Islet of Langerhans (tissue), 1 donor: ENCODE data around the gene SHISA9.
"Not testable (repeated sequence)": the region's sequence is repeated elsewhere in the genome, so short reads cannot be mapped to it uniquely, and the experiment has no call there.

ENCODE experiments used
- FAIRE-seq: peaks from one replicate; lab custom pipeline; 2011; peaks lifted over from hg19 to GRCh38; lab: Jason Lieb, UNC

The SHISA9 gene

DNA sequence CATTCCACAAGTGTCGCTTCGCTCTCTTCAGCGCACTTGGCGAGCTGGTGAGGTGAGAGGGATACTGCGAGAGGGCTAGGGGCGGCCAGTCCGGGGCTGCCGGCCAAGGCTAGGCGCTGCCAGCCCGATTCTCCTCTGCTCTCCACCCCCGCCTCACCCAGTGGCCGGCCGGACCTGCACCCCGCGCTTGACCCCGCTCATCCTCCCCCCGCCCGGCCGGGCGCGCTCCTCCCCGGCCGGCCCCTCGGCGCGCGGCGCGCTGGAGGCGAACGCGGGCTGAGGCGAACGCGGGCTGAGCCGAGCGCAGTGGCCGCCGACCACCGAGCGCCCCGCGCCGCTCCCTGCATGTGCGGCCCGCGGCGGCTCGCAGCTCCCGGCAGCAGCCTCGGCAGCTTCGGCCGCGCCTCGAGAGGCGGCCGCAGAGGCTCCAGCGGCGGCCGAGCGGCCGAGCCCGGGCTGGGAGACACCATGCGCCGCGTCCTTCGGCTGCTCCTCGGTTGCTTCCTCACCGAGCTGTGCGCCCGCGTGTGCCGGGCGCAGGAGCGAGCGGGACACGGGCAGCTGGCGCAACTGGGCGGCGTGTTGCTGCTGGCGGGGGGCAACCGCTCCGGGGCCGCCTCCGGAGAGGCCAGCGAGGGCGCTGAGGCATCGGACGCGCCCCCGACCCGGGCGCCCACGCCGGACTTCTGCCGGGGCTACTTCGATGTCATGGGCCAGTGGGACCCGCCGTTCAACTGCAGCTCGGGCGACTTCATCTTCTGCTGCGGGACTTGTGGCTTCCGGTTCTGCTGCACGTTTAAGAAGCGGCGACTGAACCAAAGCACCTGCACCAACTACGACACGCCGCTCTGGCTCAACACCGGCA lies at the start of gene SHISA9:
SHISA9 (plus strand) TSS at position 2 of the 865 bp plus-strand sequence.
- FAIRE-seq = no peak

DNA sequence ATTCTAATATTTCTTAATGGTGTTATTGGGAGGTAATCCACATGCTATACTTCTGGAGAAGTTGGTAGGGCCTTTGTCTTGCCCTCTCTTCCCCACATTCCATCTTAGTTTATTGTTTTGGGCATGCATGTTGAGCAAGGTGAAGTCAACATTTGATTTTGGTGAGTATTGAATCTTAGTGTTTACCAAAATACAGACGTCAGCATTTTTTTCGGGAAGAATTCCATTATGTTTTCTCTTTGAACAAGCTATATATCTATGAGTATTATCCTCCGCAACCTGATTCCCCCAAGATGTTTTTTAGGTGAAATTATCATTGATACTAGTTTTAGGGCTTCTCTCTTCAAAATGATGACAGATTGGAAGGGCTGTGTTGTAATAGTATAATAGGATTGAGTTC lies 47.4 kb upstream of the SHISA9 start:
- no peak for FAIRE-seq

DNA sequence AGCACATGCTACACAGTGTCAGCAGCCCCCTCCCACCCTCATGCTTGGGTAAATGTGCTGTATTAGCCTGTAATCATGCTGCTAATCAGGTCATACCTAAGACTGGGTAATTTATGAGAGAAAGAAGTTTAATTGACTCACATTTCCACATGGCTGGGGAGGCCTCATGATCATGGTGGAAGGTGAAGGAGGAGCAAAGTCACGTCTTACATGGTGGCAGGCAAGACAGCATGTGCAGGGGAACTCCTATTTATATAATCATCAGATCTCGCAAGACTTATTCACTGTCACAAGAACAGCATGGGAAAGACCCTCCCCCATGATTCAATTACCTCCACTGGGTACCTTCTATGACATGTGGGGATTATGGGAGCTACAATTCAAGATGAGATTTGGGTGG lies 44.0 kb upstream of the SHISA9 start:
- not testable (repeated sequence) for FAIRE-seq

DNA sequence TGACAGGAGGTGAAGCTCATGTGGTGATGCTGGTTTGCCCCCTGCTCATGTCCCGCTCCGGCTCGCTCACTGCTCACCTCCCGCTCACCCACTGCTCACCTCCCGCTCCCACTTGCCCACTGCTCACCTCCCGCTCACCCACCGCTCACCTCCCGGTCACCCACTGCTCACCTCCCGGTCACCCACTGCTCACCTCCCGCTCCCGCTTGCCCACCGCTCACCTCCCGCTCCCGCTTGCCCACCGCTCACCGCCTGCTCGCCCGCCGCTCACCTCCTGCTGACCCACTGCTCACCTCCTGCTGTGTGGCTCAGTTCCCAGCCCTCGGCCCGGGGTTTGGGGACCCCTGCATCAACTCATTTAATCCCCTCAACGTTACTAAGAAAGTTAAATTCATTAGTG lies 39.1 kb upstream of the SHISA9 start:
- FAIRE-seq = no peak

DNA sequence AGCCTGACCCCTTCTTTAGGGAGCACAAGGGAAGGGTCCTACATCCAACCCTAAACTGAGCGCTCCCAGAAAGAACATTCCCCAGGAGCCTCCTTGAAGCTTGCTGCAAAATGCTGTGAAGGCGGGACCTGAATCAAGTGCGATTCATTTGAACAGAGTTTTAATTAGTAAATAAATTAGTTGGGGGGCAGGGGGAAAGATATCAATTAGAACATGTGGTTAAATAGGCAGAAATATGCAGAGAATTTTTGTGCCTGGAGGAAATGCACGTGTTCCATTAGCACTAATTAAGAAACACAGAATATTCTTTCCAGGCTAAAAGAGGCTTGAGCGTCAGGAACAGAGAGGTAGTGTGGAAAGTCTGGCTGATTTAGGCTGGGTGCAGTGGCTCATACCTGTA lies 38.5 kb upstream of the SHISA9 start:
- no peak for FAIRE-seq

DNA sequence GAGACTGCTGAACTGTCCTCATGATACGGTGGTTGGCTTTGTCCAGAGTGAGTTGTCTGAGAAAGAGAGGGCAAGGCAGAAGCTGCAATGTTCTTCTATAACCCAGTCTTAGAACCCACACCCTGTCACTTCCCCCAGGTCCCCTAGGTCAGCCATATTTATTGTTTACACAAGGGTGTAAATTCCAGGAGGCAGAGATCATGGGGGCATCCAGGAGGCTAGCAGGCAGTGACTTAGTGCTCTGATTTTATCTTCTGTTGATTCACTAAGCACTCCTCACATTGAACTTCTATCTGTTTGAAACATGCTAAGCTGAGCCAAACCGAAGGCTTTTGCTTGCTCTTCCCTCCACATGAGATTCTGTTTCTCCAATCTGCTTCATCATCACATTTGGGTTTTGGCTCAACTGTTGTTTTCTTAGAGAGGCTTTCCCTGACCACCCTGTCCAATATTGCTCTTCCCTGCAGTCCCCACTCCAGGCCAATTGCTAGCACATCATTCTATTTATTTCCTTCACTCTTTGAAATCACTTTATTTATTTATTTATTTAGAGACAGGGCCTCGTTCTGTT lies 34.3 kb upstream of the SHISA9 start:
- no peak for FAIRE-seq

DNA sequence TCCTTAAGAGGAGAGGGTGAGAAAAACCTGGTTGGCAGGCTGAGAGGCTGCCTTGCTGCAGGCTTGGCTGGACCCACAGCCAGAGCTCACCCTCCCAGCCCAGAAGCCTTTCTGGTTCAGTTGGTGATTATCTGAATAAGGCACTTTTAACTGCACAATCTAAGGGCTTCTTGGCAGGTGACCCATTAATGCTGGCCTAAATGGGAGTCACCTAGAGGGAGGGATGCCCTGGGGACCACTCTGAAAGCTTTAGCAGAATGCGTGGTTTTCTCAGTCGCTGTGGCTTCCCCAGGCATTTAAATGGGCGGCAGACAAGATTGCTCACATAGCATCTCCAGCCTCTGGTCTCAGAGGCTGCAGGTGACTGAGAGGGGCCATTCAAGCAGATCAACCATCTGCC lies 33.2 kb upstream of the SHISA9 start:
- no peak for FAIRE-seq

DNA sequence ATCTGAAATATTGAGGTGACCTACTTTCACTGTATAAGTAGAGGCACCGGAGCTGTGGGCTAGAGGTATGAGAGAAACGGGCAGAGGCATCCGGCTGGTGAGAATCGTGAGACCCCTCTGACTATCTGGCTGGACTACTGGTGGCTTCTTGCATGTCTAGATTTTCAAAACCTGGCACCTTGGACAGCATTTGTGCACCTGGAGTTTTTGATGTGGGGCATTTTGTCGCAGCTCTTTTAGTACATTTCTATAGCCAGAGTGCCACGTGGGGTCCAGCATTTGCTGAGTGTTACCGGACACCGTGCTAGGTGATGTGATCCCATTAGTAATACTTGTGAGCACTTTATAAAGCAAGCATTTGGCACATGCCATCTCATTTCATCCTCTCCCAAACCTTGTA lies 32.6 kb upstream of the SHISA9 start:
- FAIRE-seq = no peak

DNA sequence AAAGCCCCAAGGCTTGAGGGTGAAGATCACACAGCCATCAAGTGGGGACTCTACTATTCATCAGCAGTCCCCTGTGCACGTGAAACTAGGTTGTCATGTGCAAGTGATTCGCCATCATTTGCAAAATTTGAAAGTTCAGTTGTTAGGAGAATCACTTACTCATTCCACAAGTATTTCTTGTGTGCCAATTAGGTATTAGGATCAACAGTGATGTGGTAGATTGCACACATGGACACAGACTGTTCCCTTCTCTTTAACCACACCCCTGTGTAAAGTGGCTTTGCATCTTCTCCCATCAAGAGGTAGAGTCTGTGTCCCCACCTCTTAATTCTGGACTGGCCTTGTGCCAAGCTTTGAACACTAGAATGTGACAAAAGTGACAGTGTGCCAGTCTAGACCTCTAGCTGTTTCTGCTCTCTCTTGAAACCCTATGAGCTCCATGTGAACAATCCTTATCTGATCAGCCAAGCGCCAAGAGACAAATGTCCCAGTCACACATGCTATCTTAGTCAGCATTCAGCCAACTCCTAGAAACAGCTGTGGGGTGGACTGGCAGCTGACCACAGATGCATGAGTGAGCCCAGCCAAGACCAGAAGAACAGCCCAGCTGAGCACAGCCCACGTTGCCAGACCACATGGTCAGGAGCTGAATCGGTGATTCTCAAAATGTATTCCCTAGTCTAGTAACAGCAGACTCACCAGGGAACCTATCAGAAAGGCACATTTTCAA lies 31.5 kb upstream of the SHISA9 start:
- no peak for FAIRE-seq

DNA sequence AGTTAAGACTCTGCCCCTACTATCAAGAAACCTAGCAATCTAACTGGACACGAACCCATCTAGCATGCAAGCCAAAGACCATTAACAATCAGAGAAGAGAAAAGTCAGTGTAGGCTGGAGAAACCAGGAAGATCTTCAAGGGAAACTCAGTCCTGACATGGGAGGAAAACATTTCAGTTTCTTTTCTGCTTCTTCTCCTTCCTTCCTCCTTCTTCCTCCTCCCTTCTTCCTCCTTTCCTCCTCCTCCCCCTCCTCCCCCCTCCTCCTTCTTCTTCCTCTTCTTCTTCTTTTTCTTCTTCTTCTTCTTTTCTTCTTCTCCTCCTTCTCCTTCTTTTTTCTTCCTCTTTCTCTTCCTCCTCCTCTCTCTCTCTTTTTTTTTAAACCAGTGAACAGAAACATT lies 29.6 kb upstream of the SHISA9 start:
- no peak for FAIRE-seq

DNA sequence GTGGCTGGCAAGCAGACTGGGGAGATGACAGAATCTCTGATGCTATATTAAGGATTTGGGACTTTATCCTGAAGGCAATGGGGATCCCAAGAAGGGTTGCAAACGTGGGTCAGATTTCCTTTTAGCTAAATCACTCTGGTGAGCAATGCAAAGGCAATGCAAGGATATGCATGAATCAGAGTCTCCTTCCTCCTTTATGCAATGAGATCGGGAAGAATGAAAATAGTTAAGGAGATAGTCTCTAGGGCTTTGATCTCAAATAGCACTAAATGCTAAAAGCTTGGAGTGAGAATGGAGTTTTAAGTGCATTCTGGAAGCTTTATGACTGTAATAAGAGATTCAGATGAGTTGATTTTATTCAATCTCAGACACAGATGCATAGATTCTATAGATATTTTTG lies 27.2 kb upstream of the SHISA9 start:
- FAIRE-seq = no peak

DNA sequence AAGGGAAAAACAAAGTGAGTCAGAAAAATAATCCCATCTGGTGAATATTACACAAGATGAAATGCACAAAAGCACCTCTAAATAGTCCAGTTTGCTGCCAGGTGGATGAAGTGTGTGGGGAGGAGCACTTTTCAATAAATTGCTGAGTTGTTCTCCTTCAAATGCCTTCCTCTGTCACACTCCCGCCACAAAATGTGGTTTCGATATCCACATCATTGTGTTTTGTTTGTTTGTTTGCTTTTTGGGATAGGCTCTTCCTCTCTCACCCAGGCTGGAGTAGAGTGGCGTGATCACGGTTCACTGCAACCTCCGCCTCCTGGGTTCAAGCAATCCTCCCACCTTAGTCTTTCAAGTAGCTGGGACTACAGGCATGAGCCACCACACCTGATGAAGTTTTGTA lies 24.6 kb upstream of the SHISA9 start:
- FAIRE-seq = no peak

DNA sequence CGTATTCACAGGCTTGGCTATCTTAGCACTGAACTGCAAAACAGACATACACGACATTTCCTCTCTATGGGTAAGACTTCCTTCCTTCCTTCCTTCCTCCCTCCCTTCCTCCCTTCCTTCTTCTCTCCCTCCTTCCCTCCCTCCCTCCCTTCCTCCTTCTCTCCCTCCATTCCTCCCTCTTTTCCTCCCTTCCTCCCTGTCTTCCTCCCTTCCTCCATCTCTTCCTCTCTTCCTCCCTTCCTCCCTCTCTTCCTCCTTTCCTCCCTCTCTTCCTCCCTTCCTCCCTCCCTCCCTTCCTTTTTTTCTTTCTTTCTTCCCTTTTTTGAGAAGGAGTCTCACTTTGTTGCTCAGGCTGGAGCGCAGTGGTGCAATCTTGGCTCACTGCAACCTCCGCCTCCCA lies 22.4 kb upstream of the SHISA9 start:
- FAIRE-seq = no peak

DNA sequence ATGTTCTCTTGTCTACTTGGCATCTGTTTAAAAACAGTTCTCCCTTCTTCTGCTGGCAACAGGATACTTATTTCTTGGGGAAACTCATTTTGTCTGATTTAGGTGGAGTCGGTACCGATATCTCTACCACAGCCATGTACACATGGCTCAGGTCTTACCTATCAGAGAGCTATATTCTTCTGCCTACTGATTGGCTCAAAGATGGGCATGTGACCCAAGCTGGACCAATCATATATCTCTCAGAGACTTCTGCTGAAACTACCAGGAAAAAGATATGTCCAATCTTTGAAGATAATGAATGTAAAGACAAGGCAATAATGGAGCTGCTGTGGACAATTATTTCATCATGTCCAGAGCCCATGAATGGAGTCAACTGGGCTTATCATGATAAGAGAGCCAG lies 21.6 kb upstream of the SHISA9 start:
- FAIRE-seq = no peak

DNA sequence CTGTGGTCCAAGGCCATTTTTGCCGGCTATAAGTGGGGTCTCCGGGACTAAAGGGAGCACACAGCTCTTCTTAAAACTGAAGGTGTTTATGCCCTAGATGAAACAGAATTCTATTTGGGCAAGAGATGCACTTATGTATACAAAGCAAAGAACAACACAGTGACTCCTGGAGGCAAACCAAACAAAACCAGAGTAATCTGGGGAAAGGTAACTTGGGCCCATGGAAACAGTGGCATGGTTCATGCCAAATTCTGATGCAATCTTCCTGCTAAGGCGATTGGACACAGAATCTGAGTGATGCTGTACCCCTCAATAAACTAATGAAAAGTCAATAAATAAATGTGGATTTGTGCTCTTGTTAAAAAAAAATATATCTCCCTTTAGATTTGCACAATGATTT lies 20.2 kb upstream of the SHISA9 start:
- FAIRE-seq = no peak

DNA sequence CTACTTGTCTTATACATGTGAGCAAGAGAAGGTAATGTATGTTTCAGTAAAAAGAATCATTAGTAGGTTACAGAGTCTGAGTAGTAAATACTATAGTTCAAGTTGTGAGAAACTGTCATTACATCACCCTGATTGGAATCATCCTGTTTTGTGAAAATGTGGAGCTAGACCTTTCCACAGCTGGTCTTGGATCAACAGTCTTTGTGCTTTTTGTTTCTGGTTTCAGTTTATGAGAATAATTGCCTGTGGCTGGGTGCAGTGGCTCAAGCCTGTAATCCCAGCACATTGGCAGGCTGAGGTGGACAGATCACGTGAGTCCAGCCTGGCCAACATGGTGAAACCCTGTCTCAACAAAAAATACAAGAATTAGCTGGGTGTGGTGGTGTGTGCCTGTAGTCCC lies 19.7 kb upstream of the SHISA9 start:
- no peak for FAIRE-seq

DNA sequence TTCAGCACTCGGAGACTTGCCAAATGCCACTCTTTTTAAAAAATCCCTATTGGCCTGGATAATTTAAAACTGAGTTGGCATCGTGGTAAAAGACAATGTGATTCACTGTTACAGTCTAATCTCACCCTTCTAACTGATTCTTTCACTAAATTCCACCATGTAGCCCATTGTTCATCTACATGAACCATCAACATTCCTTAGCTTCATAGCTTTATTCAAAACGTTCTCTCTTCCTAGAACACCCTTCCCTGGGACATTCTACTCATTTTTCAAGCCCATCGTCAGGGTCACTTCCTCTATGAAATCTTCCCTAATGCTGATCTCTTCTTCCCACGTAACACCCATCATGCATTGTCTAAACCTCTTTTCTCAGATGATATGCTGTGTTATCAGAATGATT lies 15.7 kb upstream of the SHISA9 start:
- no peak for FAIRE-seq

DNA sequence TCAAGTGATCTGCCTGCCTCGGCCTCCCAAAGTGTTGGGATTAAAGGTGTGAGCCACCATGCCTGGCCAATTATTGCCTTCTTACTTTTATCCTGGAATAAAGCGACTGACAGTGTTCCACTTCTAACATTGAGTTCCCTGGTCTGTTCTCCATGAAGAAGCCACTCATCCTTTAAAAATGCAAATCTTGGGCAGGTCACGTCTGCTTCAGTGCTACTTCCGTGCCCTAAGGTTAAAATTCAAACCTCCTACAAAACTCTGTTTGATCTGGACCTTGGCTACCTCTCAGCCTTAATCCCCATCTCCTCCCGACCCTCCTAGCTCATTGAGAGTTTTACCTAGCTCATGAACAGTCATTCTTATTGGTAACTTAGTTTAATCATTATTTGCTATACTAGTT lies 9.6 kb upstream of the SHISA9 start:
- no peak for FAIRE-seq

DNA sequence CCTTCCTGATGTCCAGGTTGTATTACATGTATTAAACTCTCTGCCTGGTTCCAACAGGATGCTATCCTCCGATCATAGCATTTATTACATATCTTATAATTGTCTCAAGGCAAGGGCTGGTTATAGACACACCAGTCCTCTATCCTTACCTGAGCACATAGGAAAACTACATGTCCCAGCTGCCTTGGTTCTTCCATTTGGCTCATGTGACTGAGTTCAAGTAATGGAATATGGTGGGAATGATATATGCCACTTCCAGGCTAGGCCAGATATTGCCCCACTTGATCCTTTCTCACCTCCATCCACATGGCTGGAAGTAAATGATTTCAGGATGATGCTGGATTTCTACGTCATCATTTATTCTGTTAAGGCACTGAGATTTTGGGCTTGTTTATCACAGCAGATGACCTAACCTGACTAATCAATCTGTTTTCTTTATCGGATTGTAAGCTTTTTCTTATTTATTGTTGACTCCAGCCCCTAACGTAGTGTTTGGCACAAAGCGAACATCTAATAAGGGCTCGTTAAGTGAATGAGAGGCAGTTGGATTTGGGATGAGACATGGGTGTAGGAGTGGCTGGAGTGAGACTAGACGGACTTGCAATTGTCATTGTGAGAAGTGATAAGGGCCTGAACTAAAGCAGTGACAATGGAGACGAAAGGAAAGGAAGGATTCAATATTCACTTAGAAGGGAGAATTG lies 8.2 kb upstream of the SHISA9 start:
- no peak for FAIRE-seq

DNA sequence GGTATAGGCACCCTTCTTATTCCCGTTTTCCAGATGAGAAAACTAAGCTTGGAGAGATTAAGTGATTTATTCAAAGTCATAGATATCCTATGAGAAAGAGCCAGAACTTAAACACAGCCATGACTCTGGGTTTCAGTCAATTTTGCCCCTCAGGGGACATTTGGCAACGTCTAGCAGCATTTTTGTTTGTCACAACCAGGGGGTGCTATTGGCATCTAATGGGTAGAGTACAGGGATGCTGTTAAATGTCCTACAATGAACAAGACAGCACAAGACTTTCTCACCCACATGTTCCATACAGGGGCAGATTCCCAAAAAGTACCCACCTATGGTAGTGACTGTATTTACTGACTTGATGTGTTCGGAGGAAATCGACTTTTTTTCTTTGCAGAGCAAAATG lies 4.8 kb upstream of the SHISA9 start:
- FAIRE-seq = no peak

DNA sequence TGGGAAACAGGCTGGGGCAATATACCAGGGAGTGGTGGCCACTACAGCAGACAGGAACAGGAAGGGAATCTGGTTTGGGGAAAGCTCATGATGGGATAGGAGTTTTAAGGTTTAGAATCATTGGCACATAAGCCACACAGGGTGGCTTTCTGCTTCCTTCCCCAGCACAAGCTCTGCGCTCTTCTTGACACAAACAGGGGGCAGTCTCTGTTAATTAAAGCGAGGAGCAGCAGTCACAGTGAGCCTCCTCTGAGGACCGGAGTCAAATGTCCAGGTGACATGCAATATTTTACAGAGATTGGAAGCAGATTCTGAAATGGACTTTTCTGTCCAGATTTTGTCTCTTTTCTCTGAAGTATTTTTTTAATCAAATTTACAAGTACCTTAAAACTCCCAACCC lies 2.8 kb upstream of the SHISA9 start:
- FAIRE-seq = no peak

DNA sequence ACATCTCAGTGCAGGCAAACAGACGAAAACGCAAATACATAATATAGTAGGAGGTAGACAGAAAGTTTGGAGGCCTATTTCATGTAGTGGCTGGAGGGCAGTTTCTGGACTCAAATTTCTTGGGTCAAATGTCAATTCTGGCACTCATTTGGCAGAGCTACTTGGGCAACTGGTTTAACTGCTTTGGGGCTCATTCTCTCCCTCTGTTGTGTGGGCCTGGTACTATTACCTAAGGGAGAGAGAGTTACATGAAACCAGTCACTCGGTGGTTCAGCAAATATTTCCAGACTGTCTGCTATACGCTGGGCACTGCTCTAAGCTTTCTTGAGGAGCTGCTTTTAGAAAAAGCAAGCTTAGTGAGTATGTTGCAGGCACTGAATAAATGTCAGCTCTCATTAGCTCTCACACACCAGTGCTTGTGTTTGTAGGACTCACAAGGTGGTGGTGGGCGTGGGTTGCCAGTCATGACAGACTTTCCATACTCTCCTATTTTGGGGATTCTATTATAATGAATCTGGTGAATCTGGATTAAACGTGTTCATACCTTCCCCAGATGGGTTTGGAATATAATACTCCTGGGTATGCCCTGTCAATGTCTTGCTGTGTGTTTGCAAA lies 1.8 kb upstream of the SHISA9 start:
- no peak for FAIRE-seq

DNA sequence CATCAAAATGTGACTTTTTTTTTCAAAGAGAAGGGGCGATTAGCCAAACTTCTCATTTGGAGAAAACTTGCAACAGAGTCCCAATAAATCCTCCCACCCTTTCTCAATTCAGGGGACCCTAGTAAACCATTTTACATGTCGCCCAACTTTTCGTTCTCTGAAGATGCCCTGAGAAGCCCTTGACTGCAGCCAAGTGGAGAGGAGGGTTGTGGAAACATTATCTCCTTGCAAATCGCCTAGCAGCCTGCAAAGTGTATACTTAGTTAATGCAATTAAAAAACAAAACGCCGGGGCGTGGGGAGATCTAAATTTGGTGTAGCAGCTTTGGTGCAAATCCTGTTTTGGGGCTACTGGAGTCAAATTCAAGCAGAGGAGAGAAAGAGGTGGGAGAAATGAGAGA lies 1.2 kb upstream of the SHISA9 start:
- no peak for FAIRE-seq
